HEK293T (cell line): Measurements from ENCODE around the gene TPO.

Experiments used
- FOXK2 ChIP-seq: fragments of 450-650 bp; IDR thresholded peaks from 2 replicates; pipeline ENCODE4 v1.6.1; 2016; ENCODE audit warnings: mild to moderate bottlenecking
- SP1 ChIP-seq: fragments of 450-650 bp; IDR thresholded peaks from 2 replicates; pipeline ENCODE4 v1.6.1; 2017

- TF ChIP-seq FOXK2 (no peak), SP1 (no peak)
Measured at GRCh38 chr2:1460851-1461418, 47.7 kb downstream of the TPO start.
